A673 (cell line): ENCODE results near the gene TJP2.

ENCODE experiments used
- EZH2 ChIP-seq: fragments of 200-600 bp; sonication (generic); IDR thresholded peaks from 2 replicates; pipeline ENCODE4 v1.6.1; 2017; ENCODE audit warnings: borderline replicate concordance, low read depth, mild to moderate bottlenecking, mixed read lengths, antibody characterized with exemption, low read length; ENCODE audit not compliant: poor library complexity, severe bottlenecking
- TF ChIP-seq, protein P1 (sequence below): fragments of 300-800, 200-600 bp; sonication (generic); conservative IDR thresholded peaks from 2 replicates; pipeline ENCODE4 v1.5.1; 2017; ENCODE audit warnings: low read depth, mild to moderate bottlenecking, antibody characterized with exemption, low read length, moderate library complexity, mixed read lengths

DNA sequence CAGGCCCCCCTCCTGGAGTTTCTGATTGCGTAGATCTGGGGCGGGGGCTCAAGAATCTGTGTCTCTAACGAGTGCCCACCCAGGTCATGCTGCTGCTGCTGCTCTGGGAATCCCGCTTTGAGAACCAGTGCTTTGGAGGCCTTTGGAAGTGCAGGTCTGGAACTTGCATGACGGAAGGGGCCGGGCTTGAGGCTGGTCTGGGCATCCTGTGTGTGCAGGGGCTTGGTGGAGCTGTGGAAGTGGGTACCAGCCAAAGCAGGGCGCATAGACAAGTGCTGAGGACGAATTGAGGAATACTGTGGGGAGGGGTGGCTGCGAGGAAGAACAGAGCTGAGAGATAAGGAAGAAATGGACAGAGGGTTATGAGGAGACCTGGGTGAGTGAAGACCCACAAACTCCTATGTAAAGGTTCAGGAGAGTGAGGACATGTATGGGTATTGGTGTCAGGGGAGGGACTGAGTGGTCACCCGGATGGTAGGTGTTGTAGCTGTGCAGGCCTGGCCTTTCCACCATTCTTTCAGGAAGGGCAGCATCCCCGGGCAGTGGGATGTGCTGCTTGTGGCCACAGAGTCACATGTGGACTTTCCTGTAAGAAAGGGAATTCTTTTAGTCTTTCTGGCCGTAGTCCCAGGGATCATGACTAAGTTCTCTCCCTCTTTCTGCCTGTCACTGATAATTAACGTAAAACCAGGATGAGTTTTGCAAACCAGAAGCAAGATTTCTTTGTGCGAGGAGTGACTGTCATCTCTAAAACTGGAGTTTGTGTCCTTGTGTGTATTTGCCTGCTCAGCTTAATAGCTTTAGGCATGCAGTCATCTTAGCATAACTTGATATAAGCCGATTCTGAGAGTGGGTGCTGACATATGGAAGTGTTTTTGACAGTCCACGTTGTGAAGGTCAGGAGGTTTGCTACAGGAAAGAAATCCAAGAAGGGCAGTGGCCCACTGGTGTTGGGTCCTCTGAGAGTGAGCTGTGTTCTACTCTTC lies 43.3 kb upstream of the TJP2 start:
- TF ChIP-seq, protein P1, sequence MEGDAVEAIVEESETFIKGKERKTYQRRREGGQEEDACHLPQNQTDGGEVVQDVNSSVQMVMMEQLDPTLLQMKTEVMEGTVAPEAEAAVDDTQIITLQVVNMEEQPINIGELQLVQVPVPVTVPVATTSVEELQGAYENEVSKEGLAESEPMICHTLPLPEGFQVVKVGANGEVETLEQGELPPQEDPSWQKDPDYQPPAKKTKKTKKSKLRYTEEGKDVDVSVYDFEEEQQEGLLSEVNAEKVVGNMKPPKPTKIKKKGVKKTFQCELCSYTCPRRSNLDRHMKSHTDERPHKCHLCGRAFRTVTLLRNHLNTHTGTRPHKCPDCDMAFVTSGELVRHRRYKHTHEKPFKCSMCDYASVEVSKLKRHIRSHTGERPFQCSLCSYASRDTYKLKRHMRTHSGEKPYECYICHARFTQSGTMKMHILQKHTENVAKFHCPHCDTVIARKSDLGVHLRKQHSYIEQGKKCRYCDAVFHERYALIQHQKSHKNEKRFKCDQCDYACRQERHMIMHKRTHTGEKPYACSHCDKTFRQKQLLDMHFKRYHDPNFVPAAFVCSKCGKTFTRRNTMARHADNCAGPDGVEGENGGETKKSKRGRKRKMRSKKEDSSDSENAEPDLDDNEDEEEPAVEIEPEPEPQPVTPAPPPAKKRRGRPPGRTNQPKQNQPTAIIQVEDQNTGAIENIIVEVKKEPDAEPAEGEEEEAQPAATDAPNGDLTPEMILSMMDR: no peak
- TF ChIP-seq EZH2: no peak
